H9 (cell line): ENCODE results near the gene SNX5. TPM values are rescaled to one million over a fixed set of nuclear protein-coding genes. Genes with fewer than 3 reads are reported as not detected.

Experiments used
- DNase-seq: peaks from one replicate; pipeline ENCODE4 v3.0.0-alpha.2; 2017
- H2AFZ ChIP-seq: one replicate; pipeline ENCODE4 v1.6.1; 2013; ENCODE audit warnings: mild to moderate bottlenecking, low read length, control low read depth, moderate library complexity
- H2AK5ac ChIP-seq: 2 replicates; pipeline ENCODE4 v1.6.1; 2013; ENCODE audit warnings: low read length, control low read depth, mixed read lengths; ENCODE audit not compliant: insufficient read length
- H2BK120ac ChIP-seq: one replicate; pipeline ENCODE4 v1.6.1; 2013; ENCODE audit warnings: low read depth, mild to moderate bottlenecking, low read length, control low read depth, inconsistent platforms; ENCODE audit not compliant: poor library complexity, severe bottlenecking
- H2BK12ac ChIP-seq: 2 replicates; pipeline ENCODE4 v1.6.1; 2013; ENCODE audit warnings: low read length, control low read depth, mixed read lengths, low read depth; ENCODE audit not compliant: insufficient read length
- H2BK15ac ChIP-seq: 2 replicates; pipeline ENCODE4 v1.6.1; 2013; ENCODE audit warnings: low read depth, low read length, control low read depth
- H2BK20ac ChIP-seq: one replicate; pipeline ENCODE4 v1.6.1; 2013; ENCODE audit warnings: low read depth, mild to moderate bottlenecking, low read length, control low read depth, inconsistent platforms; ENCODE audit not compliant: poor library complexity, severe bottlenecking
- H2BK5ac ChIP-seq: 2 replicates; pipeline ENCODE4 v1.6.1; 2013; ENCODE audit warnings: low read length, control low read depth, mixed read lengths; ENCODE audit not compliant: insufficient read length
- H3K14ac ChIP-seq: 2 replicates; pipeline ENCODE4 v1.6.1; 2013; ENCODE audit warnings: low read length, control low read depth; ENCODE audit not compliant: insufficient read depth
- H3K18ac ChIP-seq: 2 replicates; pipeline ENCODE4 v1.6.1; 2013; ENCODE audit warnings: low read depth, mild to moderate bottlenecking, mixed read lengths, low read length, control low read depth; ENCODE audit not compliant: insufficient read length
- H3K23ac ChIP-seq: 2 replicates; pipeline ENCODE4 v1.6.1; 2013; ENCODE audit warnings: low read length, control low read depth, mixed read lengths, low read depth; ENCODE audit not compliant: insufficient read length
- H3K23me2 ChIP-seq: 2 replicates; pipeline ENCODE4 v1.6.1; 2013; ENCODE audit warnings: low read depth, mild to moderate bottlenecking, mixed read lengths, low read length, control low read depth; ENCODE audit not compliant: insufficient read length, poor library complexity, severe bottlenecking
- H3K27ac ChIP-seq: 2 replicates; pipeline ENCODE4 v1.5.1; 2013; ENCODE audit warnings: low read length, control low read depth, mixed read lengths, low read depth; ENCODE audit not compliant: insufficient read length
- H3K27me3 ChIP-seq: 2 replicates; pipeline ENCODE4 v1.6.1; 2013; ENCODE audit warnings: low read length, control low read depth, inconsistent platforms; ENCODE audit not compliant: insufficient read depth
- H3K4ac ChIP-seq: 2 replicates; pipeline ENCODE4 v1.6.1; 2013; ENCODE audit warnings: low read depth, mild to moderate bottlenecking, control low read depth, inconsistent platforms, low read length, moderate library complexity
- H3K4me1 ChIP-seq: 2 replicates; pipeline ENCODE4 v1.6.1; 2013; ENCODE audit warnings: low read length, control low read depth, inconsistent platforms; ENCODE audit not compliant: insufficient read depth
- H3K4me2 ChIP-seq: 2 replicates; pipeline ENCODE4 v1.6.1; 2013; ENCODE audit warnings: low read length, control low read depth, mixed read lengths; ENCODE audit not compliant: insufficient read length, insufficient read depth
- H3K56ac ChIP-seq: 2 replicates; pipeline ENCODE4 v1.6.1; 2013; ENCODE audit warnings: low read depth, mild to moderate bottlenecking, mixed read lengths, low read length, control low read depth; ENCODE audit not compliant: insufficient read length
- H3K79me1 ChIP-seq: 2 replicates; pipeline ENCODE4 v1.6.1; 2013; ENCODE audit warnings: low read depth, mild to moderate bottlenecking, moderate library complexity, low read length, control low read depth, inconsistent platforms; ENCODE audit not compliant: insufficient read depth, poor library complexity, severe bottlenecking
- H3K79me2 ChIP-seq: 2 replicates; pipeline ENCODE4 v1.6.1; 2013; ENCODE audit warnings: low read length, control low read depth, inconsistent platforms; ENCODE audit not compliant: insufficient read depth
- H3K9ac ChIP-seq: 2 replicates; pipeline ENCODE4 v1.6.1; 2013; ENCODE audit warnings: low read length, control low read depth, mixed read lengths; ENCODE audit not compliant: insufficient read length; ENCODE audit errors: extremely low read depth
- H3K9me3 ChIP-seq: one replicate; pipeline ENCODE4 v1.6.1; 2013; ENCODE audit warnings: low read depth, low read length, inconsistent platforms; ENCODE audit not compliant: control insufficient read depth
- H3T11ph ChIP-seq: one replicate; pipeline ENCODE4 v1.6.1; 2013; ENCODE audit warnings: mild to moderate bottlenecking, low read length, control low read depth, inconsistent platforms
- H4K20me1 ChIP-seq: one replicate; pipeline ENCODE4 v1.6.1; 2013; ENCODE audit not compliant: control insufficient read depth, insufficient read length, insufficient read depth
- H4K5ac ChIP-seq: 2 replicates; pipeline ENCODE4 v1.6.1; 2013; ENCODE audit warnings: low read depth, mild to moderate bottlenecking, mixed read lengths, low read length, control low read depth; ENCODE audit not compliant: insufficient read length
- H4K8ac ChIP-seq: replicated peaks from 2 replicates; pipeline ENCODE4 v1.6.1; 2013; ENCODE audit warnings: low read length, control low read depth, mixed read lengths, low read depth; ENCODE audit not compliant: insufficient read length
- H4K91ac ChIP-seq: 2 replicates; pipeline ENCODE4 v1.6.1; 2013; ENCODE audit warnings: low read depth, mild to moderate bottlenecking, moderate library complexity, mixed read lengths, low read length, control low read depth; ENCODE audit not compliant: insufficient read length
- H3K27ac Mint-ChIP-seq, 3 experiments: 2 replicates in 2 of 3; 3 replicates in 1 of 3; pipeline ENCODE4 v1.8.0; 2020 to 2021; ENCODE audit warnings: mixed read lengths in 3 of 3, mild to moderate bottlenecking in 1 of 3, moderate library complexity in 1 of 3
- H3K27me3 Mint-ChIP-seq: 2 replicates; pipeline ENCODE4 v1.8.0; 2021; ENCODE audit warnings: low read depth, mild to moderate bottlenecking, moderate library complexity, mixed read lengths
- H3K36me3 Mint-ChIP-seq, 3 experiments: 2 replicates in 2 of 3; 3 replicates in 1 of 3; pipeline ENCODE4 v1.8.0; 2020 to 2021; ENCODE audit warnings: low read depth in 3 of 3, mixed read lengths in 3 of 3; ENCODE audit not compliant: insufficient read depth in 1 of 3
- H3K4me1 Mint-ChIP-seq, 2 experiments: 2 replicates each; pipeline ENCODE4 v1.8.0; 2020; ENCODE audit warnings: mixed read lengths in 2 of 2
- H3K4me3 Mint-ChIP-seq, 2 experiments: 2 replicates in 1 of 2; 3 replicates in 1 of 2; pipeline ENCODE4 v1.8.0; 2020 to 2021; ENCODE audit warnings: mild to moderate bottlenecking in 2 of 2, mixed read lengths in 2 of 2, moderate library complexity in 1 of 2
- H3K9me3 Mint-ChIP-seq, 2 experiments: 2 replicates in 1 of 2; 3 replicates in 1 of 2; pipeline ENCODE4 v1.8.0; 2020; ENCODE audit warnings: mild to moderate bottlenecking in 2 of 2, mixed read lengths in 2 of 2, moderate library complexity in 1 of 2
- CTCF ChIP-seq: fragments of 200-600 bp; sonication (generic); conservative IDR thresholded peaks from 3 replicates; pipeline ENCODE4 v1.8.0; 2021; ENCODE audit warnings: antibody characterized with exemption, mild to moderate bottlenecking
- WGBS: extraction: QIAGEN DNeasy Blood & Tissue Kit; methylation state at CpG from one replicate; pipeline ENCODE4 v1.1.7; 2013; ENCODE audit warnings: missing lambda C conversion rate, low lambda C conversion rate, mixed read lengths; ENCODE audit not compliant: insufficient read length; ENCODE audit errors: extremely low coverage; 5-methylcytosine and 5-hydroxymethylcytosine counted together
- total RNA-seq: library from RNA; stranded (reverse); gene quantifications from 2 replicates; pipeline ENCODE4 v1.2.1, GENCODE V29; 2021

SNX5 gene
- total RNA-seq, 1 experiment from 2014 or later: 194 TPM

GRCh38 chr20:18003897-18004296, 35.3 kb upstream of the SNX5 start:
- no peak overlapping the region for H4K91ac ChIP-seq
- no peak overlapping the region for H2BK12ac ChIP-seq
- H3K56ac ChIP-seq: no peak overlapping the region
- no peak overlapping the region for H2BK5ac ChIP-seq
- no peak for DNase-seq
- no peak overlapping the region for H2AK5ac ChIP-seq
- H4K5ac ChIP-seq: no peak overlapping the region
- H3K79me2 ChIP-seq: no peaks in the 10 kb centered on the region
- Mint-ChIP-seq H3K4me1 (peaks cover 20 to 35% of the 10 kb centered on the region in 2 experiments), H3K27me3 (no peaks in the 10 kb centered on the region), H3K4me3 (no peak overlapping the region), H3K9me3 (no peaks in the 10 kb centered on the region), H3K27ac (no peak overlapping the region), H3K36me3 (no peaks in the 10 kb centered on the region; a peak in 1 of 7 replicates)
- H3K27ac ChIP-seq: no peak overlapping the region
- no peak overlapping the region for H2AFZ ChIP-seq
- no peaks in the 10 kb centered on the region; the same call in 1 of the 2 replicates for H3K4me1 ChIP-seq
- H2BK15ac ChIP-seq: no peak overlapping the region
- no peak overlapping the region for H2BK120ac ChIP-seq
- H4K20me1 ChIP-seq: no peaks in the 10 kb centered on the region
- H3T11ph ChIP-seq: no peak overlapping the region
- no peak overlapping the region for H3K14ac ChIP-seq
- no peaks in the 10 kb centered on the region for H3K9me3 ChIP-seq
- no peak for TF ChIP-seq CTCF
- H3K79me1 ChIP-seq: no peaks in the 10 kb centered on the region
- no CpG with 5 or more reads among the region's 5 CpGs for WGBS
- no peak overlapping the region for H3K23ac ChIP-seq
- no peak overlapping the region for H3K4ac ChIP-seq
- no peak overlapping the region for H3K18ac ChIP-seq
- no peak overlapping the region for H2BK20ac ChIP-seq
- no peaks in the 10 kb centered on the region for H3K27me3 ChIP-seq
- H4K8ac ChIP-seq: no peak overlapping the region
- H3K9ac ChIP-seq: no peak overlapping the region
- H3K4me2 ChIP-seq: no peak overlapping the region
- no peaks in the 10 kb centered on the region for H3K23me2 ChIP-seq
